ENCODE data around the gene NEK10.

The NEK10 gene

GRCh38 chr3:27219127-27219845 lies 149.9 kb downstream of the NEK10 start:
- DNase-seq (ENCODE audit: low read depth): no peak
- TF ChIP-seq, protein P1, sequence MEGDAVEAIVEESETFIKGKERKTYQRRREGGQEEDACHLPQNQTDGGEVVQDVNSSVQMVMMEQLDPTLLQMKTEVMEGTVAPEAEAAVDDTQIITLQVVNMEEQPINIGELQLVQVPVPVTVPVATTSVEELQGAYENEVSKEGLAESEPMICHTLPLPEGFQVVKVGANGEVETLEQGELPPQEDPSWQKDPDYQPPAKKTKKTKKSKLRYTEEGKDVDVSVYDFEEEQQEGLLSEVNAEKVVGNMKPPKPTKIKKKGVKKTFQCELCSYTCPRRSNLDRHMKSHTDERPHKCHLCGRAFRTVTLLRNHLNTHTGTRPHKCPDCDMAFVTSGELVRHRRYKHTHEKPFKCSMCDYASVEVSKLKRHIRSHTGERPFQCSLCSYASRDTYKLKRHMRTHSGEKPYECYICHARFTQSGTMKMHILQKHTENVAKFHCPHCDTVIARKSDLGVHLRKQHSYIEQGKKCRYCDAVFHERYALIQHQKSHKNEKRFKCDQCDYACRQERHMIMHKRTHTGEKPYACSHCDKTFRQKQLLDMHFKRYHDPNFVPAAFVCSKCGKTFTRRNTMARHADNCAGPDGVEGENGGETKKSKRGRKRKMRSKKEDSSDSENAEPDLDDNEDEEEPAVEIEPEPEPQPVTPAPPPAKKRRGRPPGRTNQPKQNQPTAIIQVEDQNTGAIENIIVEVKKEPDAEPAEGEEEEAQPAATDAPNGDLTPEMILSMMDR (IDR thresholded peaks at IDR 0.05; ENCODE audit: insufficient read depth, low read depth, low read length, missing control alignments): no peak
- H3K4me3 ChIP-seq (ENCODE audit: low read depth, low read length): no peak overlapping the region

GRCh38 chr3:27216955-27217552 lies 152.1 kb downstream of the NEK10 start:
- H3K4me3 ChIP-seq (ENCODE audit: low read depth, low read length): no peak overlapping the region
- no peak for DNase-seq (ENCODE audit: low read depth)
- TF ChIP-seq, protein P1 (IDR thresholded peaks at IDR 0.05; ENCODE audit: insufficient read depth, low read depth, low read length, missing control alignments): no peak

- TF ChIP-seq, protein P1 (IDR thresholded peaks at IDR 0.05; ENCODE audit: insufficient read depth, low read depth, low read length, missing control alignments): no peak
- no peak overlapping the region for H3K4me3 ChIP-seq (ENCODE audit: low read depth, low read length)
- no peak for DNase-seq (ENCODE audit: low read depth)
Measured at GRCh38 chr3:27216295-27216855, 152.8 kb downstream of the NEK10 start.

DNA sequence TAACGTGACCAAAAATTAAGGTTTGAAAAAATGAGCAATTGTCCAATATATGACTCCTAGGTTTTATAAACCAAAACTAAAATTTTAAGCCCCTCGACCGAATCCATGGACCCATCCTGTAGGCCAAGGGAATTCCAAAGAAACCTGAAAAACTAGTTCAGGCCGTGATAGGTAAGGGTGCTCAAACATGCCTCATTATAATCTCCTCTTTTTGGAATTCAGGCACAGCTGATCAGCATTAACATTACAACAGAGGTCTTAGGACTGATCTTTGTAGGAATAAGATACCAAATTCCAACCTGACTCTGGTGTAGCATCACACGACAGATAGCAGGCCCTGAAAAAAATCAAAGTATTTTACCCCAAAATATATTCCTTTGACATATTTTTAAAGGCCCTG lies 155.7 kb downstream of the NEK10 start:
- DNase-seq (ENCODE audit: low read depth): no peak
- H3K4me3 ChIP-seq (ENCODE audit: low read depth, low read length): no peak overlapping the region
- TF ChIP-seq, protein P1 (IDR thresholded peaks at IDR 0.05; ENCODE audit: insufficient read depth, low read depth, low read length, missing control alignments): no peak

GRCh38 chr3:27209617-27210264 lies 159.4 kb downstream of the NEK10 start:
- peak; percentile 1 for DNase-seq (ENCODE audit: low read depth)
- TF ChIP-seq, protein P1 (IDR thresholded peaks at IDR 0.05; ENCODE audit: insufficient read depth, low read depth, low read length, missing control alignments): no peak
- H3K4me3 ChIP-seq (ENCODE audit: low read depth, low read length): no peak overlapping the region

DNA sequence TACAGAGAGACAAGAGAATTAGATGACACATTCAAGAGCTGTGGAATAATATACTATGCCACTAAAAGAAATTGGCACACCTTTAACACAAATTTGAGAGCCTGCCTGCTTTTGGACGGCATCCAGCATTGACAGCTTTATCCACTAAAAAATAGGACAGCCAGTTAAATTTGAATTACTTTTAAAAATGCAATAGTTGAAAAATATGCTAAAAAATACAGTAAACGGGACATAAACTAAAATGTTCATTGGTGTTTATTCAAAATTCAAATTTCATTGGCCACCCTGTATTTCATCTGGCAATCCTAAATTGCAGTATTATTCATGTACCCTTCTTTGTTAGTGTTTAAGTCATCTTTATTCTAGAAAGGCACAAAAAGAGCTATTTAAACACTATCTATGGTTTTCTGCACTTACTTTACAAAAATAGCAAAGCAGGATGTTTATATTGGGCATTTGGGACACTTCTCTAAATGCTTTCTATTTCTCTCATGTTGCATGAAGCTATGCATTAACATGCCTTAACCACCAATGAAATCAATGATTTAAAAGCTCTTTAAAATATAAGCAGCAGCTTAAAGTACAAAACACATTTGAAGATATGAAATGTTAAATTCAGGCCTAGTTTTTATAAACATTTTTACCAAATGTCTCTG lies 160.1 kb downstream of the NEK10 start:
- DNase-seq (ENCODE audit: low read depth): no peak
- H3K4me3 ChIP-seq (ENCODE audit: low read depth, low read length): no peak overlapping the region
- TF ChIP-seq, protein P1 (IDR thresholded peaks at IDR 0.05; ENCODE audit: insufficient read depth, low read depth, low read length, missing control alignments): no peak

Measured in GM12865 (cell line).